Measurements from ENCODE around the gene PPP6R3. TPM values are rescaled to one million over a fixed set of nuclear protein-coding genes. Genes with fewer than 3 reads are reported as not detected.

Gene PPP6R3
- total RNA-seq, 1 experiment from 2014 or later: 138 TPM

DNA sequence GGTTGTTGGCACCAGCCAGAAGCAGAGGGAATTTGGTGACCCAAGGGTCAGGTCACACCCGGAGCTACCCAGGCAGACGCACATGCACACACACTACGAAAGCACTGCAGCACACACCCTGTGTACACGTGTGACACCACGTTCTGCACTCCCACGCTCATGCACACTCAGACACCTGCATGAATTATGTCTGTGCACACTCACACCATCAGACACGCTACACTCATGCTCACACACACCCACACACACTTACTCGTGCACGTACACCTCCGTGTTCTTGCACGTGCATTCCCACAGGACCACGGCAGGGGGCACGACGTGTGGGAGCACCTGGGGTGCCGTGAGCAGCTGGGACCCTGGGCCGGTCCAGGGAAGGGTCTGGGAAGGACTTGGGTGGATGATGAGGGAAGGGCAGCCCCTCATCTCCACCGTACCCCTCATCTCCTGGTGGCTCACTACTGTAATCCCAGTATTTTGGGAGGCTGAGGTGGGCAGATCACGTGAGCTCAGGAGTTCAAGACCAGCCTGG is 203.0 kb downstream of the PPP6R3 start:
- Histone ChIP-seq H3K27ac (ENCODE audit: insufficient read length, low read depth, low read length) (no peak overlapping the region), H3K4ac (ENCODE audit: low read depth, low read length) (no peak overlapping the region), H2BK5ac (ENCODE audit: insufficient read length, low read length) (no peak overlapping the region), H2BK15ac (ENCODE audit: low read depth, low read length) (no peak overlapping the region), H3K79me1 (ENCODE audit: insufficient read depth, low read depth, low read length, poor library complexity, severe bottlenecking) (no peaks in the 10 kb centered on the region), H3T11ph (ENCODE audit: low read length) (no peak overlapping the region), H3K9ac (ENCODE audit: extremely low read depth, insufficient read length, low read length) (no peak overlapping the region), H4K20me1 (ENCODE audit: control insufficient read depth, insufficient read depth, insufficient read length) (no peaks in the 10 kb centered on the region), H2AFZ (ENCODE audit: low read length) (no peak overlapping the region), H3K9me3 (ENCODE audit: control insufficient read depth, low read depth, low read length) (no peaks in the 10 kb centered on the region), H3K18ac (ENCODE audit: insufficient read length, low read depth, low read length) (no peak overlapping the region), H3K23me2 (ENCODE audit: insufficient read length, low read depth, low read length, poor library complexity, severe bottlenecking) (no peaks in the 10 kb centered on the region), H3K56ac (ENCODE audit: insufficient read length, low read depth, low read length) (no peak overlapping the region), H4K8ac (replicated peaks; ENCODE audit: insufficient read length, low read depth, low read length) (no peak overlapping the region), H3K27me3 (ENCODE audit: insufficient read depth, low read length) (no peaks in the 10 kb centered on the region), H3K4me1 (ENCODE audit: insufficient read depth, low read length) (no peaks in the 10 kb centered on the region; the same call in 1 of the 2 replicates), H3K14ac (ENCODE audit: insufficient read depth, low read length) (no peak overlapping the region), H2BK20ac (ENCODE audit: low read depth, low read length, poor library complexity, severe bottlenecking) (no peak overlapping the region), H3K4me2 (ENCODE audit: insufficient read depth, insufficient read length, low read length) (no peak overlapping the region), H2BK12ac (ENCODE audit: insufficient read length, low read depth, low read length) (no peak overlapping the region), H3K79me2 (ENCODE audit: insufficient read depth, low read length) (no peaks in the 10 kb centered on the region), H3K23ac (ENCODE audit: insufficient read length, low read depth, low read length) (no peak overlapping the region), H2AK5ac (ENCODE audit: insufficient read length, low read length) (no peak overlapping the region), H2BK120ac (ENCODE audit: low read depth, low read length, poor library complexity, severe bottlenecking) (no peak overlapping the region), H4K91ac (ENCODE audit: insufficient read length, low read depth, low read length) (no peak overlapping the region), H4K5ac (ENCODE audit: insufficient read length, low read depth, low read length) (no peak overlapping the region)
- WGBS (ENCODE audit: extremely low coverage, insufficient read length, low lambda C conversion rate): no CpG with 5 or more reads among the region's 18 CpGs
- DNase-seq: no peak
- H3K27ac Mint-ChIP-seq: no peak overlapping the region
- peaks cover 5 to 8% of the 10 kb centered on the region in 2 experiments for H3K4me1 Mint-ChIP-seq
- H3K9me3 Mint-ChIP-seq: peaks cover 3 to 6% of the 10 kb centered on the region in 2 experiments; a peak in 4 of 5 replicates
- peaks cover 6% of the 10 kb centered on the region for H3K27me3 Mint-ChIP-seq (ENCODE audit: low read depth)
- TF ChIP-seq, protein P1, sequence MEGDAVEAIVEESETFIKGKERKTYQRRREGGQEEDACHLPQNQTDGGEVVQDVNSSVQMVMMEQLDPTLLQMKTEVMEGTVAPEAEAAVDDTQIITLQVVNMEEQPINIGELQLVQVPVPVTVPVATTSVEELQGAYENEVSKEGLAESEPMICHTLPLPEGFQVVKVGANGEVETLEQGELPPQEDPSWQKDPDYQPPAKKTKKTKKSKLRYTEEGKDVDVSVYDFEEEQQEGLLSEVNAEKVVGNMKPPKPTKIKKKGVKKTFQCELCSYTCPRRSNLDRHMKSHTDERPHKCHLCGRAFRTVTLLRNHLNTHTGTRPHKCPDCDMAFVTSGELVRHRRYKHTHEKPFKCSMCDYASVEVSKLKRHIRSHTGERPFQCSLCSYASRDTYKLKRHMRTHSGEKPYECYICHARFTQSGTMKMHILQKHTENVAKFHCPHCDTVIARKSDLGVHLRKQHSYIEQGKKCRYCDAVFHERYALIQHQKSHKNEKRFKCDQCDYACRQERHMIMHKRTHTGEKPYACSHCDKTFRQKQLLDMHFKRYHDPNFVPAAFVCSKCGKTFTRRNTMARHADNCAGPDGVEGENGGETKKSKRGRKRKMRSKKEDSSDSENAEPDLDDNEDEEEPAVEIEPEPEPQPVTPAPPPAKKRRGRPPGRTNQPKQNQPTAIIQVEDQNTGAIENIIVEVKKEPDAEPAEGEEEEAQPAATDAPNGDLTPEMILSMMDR (conservative IDR thresholded peaks at IDR 0.05): no peak
- H3K4me3 Mint-ChIP-seq: no peak overlapping the region
- no peaks in the 10 kb centered on the region for H3K36me3 Mint-ChIP-seq (ENCODE audit: insufficient read depth in 1 of 3, low read depth in 3 of 3)

Data from H9 (cell line).